K562 (cell line): ENCODE results near the gene UBAC2. TPM values are rescaled to one million over a fixed set of nuclear protein-coding genes. Genes with fewer than 3 reads are reported as not detected.

Experiments
- ATAC-seq: fragments of 200-7000 bp; cut with Tn5 transposase; 3 replicates; pipeline ENCODE4 v1.9.1; 2020; ENCODE audit warnings: moderate library complexity
- BruUV-seq: library from RNA; stranded (reverse); fragments of 400-500 nt; replicated peaks from 2 replicates; lab custom pipeline; 2021; lab: Mats Ljungman, UMichigan
- CTCF ChIA-PET: fragments of 300-600 bp; formaldehyde crosslinking; extraction: SDS; loops from one replicate; lab custom pipeline; 2021; ENCODE audit warnings: low intra/inter-chr PET ratio; lab: Yijun Ruan, JAX
- POLR2A ChIA-PET: fragments of 300-600, 350-650 bp; sonication (Branson Sonifier 250); formaldehyde crosslinking; extraction: SDS; loops from one replicate; lab custom pipeline; 2021; ENCODE audit warnings: antibody characterized with exemption, inconsistent platforms; lab: Yijun Ruan, JAX
- DNase-seq, 4 experiments: peaks; one replicate each; pipeline versions ENCODE4 v3.0.0 to v3.0.0-alpha.2; 2011 to 2018; ENCODE audit warnings: low spot score in 3 of 4, mixed read lengths in 3 of 4; ENCODE audit errors: extremely low read depth in 1 of 4
- FAIRE-seq: peaks from 2 replicates; lab custom pipeline; 2011; peaks lifted over from hg19 to GRCh38; lab: Jason Lieb, UNC
- H2AFZ ChIP-seq: 2 replicates; pipeline ENCODE4 v1.6.0; 2011; ENCODE audit warnings: low read depth, low read length, control low read depth, inconsistent platforms
- H3K27ac ChIP-seq: fragments of 200-600 bp; 3 replicates; pipeline ENCODE4 v1.8.0; 2011; ENCODE audit warnings: low read depth, mild to moderate bottlenecking, control low read depth, inconsistent platforms, low read length, moderate library complexity, mixed read lengths; ENCODE audit errors: extremely low read depth
- H3K27me3 ChIP-seq, 2 experiments: fragments of 300-600 bp in 1 of 2; 2 replicates in 1 of 2; 3 replicates in 1 of 2; pipeline versions ENCODE4 v1.6.0 to v1.8.0; 2011; ENCODE audit warnings: inconsistent platforms in 2 of 2, low read length in 2 of 2, mild to moderate bottlenecking in 1 of 2, mixed read lengths in 1 of 2, moderate library complexity in 1 of 2; ENCODE audit not compliant: control insufficient read depth in 2 of 2, insufficient read depth in 2 of 2
- H3K36me3 ChIP-seq: fragments of 300-600 bp; 3 replicates; pipeline ENCODE4 v1.8.0; 2011; ENCODE audit warnings: mild to moderate bottlenecking, low read length, inconsistent platforms; ENCODE audit not compliant: control insufficient read depth, insufficient read depth
- H3K4me1 ChIP-seq, 2 experiments: fragments of 200-600 bp in 1 of 2; replicated peaks in 1 of 2; 2 replicates in 1 of 2; 3 replicates in 1 of 2; pipeline versions ENCODE4 v1.5.1 to v1.8.0; 2011; ENCODE audit warnings: inconsistent platforms in 2 of 2, low read length in 2 of 2, mild to moderate bottlenecking in 1 of 2, mixed read lengths in 1 of 2, moderate library complexity in 1 of 2; ENCODE audit not compliant: control insufficient read depth in 2 of 2, insufficient read depth in 2 of 2
- H3K4me2 ChIP-seq: 2 replicates; pipeline ENCODE4 v1.6.1; 2011; ENCODE audit warnings: low read length, control low read depth, inconsistent platforms, mixed read lengths; ENCODE audit not compliant: insufficient read depth
- H3K4me3 ChIP-seq: fragments of 200-600 bp; sonication (generic), shearing (Covaris generic); 2 replicates; pipeline ENCODE4 v1.5.1; 2016; ENCODE audit warnings: control low read depth, inconsistent platforms
- H3K79me2 ChIP-seq: fragments of 200-600 bp; 3 replicates; pipeline ENCODE4 v1.8.0; 2011; ENCODE audit warnings: low read length, inconsistent platforms; ENCODE audit not compliant: control insufficient read depth, insufficient read depth
- H3K9ac ChIP-seq, 2 experiments: 2 replicates each; pipeline versions ENCODE4 v1.6.0 to v1.6.1; 2011; ENCODE audit warnings: low read depth in 2 of 2, low read length in 2 of 2, control low read depth in 1 of 2, inconsistent platforms in 1 of 2, mild to moderate bottlenecking in 1 of 2, mixed read lengths in 1 of 2; ENCODE audit not compliant: insufficient read depth in 1 of 2
- H3K9me1 ChIP-seq: one replicate; pipeline ENCODE4 v1.6.0; 2011; ENCODE audit warnings: inconsistent platforms, mild to moderate bottlenecking, low read length, moderate library complexity; ENCODE audit not compliant: control insufficient read depth, insufficient read depth
- H3K9me3 ChIP-seq: replicated peaks from 2 replicates; pipeline ENCODE4 v1.5.1; 2011; ENCODE audit warnings: low read depth, low read length, inconsistent platforms; ENCODE audit not compliant: control insufficient read depth, insufficient read depth
- H4K20me1 ChIP-seq: replicated peaks from 2 replicates; pipeline ENCODE4 v1.6.1; 2011; ENCODE audit warnings: low read length, inconsistent platforms, mixed read lengths; ENCODE audit not compliant: control insufficient read depth, insufficient read depth
- HCFC1 ChIP-seq: IDR thresholded peaks from 2 replicates; pipeline ENCODE4 v1.6.1; 2012; ENCODE audit warnings: low read depth, low read length, improper control_type of control experiment
- MED1 ChIP-seq: sonication (generic); formaldehyde crosslinking; IDR thresholded peaks from 2 replicates; pipeline ENCODE4 v1.8.1; 2023; ENCODE audit warnings: missing genetic modification reagents, borderline replicate concordance
- PHF20 ChIP-seq: fragments of 450-650 bp; IDR thresholded peaks from 2 replicates; pipeline ENCODE4 v1.6.1; 2018; ENCODE audit not compliant: partially characterized antibody
- PYGO2 ChIP-seq: fragments of 450-650 bp; IDR thresholded peaks from 2 replicates; pipeline ENCODE4 v1.6.1; 2016; ENCODE audit warnings: mild to moderate bottlenecking, missing genetic modification characterization, moderate library complexity, missing compliant biosample characterization
- SP1 ChIP-seq: sonication (generic); formaldehyde crosslinking; IDR thresholded peaks from 2 replicates; pipeline ENCODE4 v1.8.1; 2022; ENCODE audit warnings: mild to moderate bottlenecking, missing genetic modification reagents
- TEAD1 ChIP-seq, 2 experiments: fragments of 450-650 bp in 1 of 2; sonication (generic) in 1 of 2; formaldehyde crosslinking; IDR thresholded peaks; 2 replicates each; pipeline versions ENCODE4 v1.4.0 to v1.8.0; 2020 to 2022; ENCODE audit warnings: mild to moderate bottlenecking in 2 of 2, missing genetic modification reagents in 1 of 2
- XRCC5 ChIP-seq: fragments of 200-400 bp; formaldehyde crosslinking; IDR thresholded peaks from 2 replicates; pipeline ENCODE4 v1.6.1; 2017; ENCODE audit warnings: low read depth, mild to moderate bottlenecking, low read length
- ZNF134 ChIP-seq: fragments of 250-450 bp; sonication (Bioruptor Pico); conservative IDR thresholded peaks from 2 replicates; pipeline ENCODE4 v1.4.0; 2020
- ZNF282 ChIP-seq: sonication (generic); formaldehyde crosslinking; IDR thresholded peaks from 2 replicates; pipeline ENCODE4 v1.8.1; 2023; ENCODE audit warnings: missing genetic modification reagents
- WGBS: fragments of 100-300 bp; shearing (Covaris generic); methylation state at CpG from one replicate; pipeline ENCODE4 v1.1.6; 2016; ENCODE audit warnings: low coverage, mixed read lengths; ENCODE audit not compliant: insufficient coverage; ENCODE audit errors: missing lambda C conversion rate; 5-methylcytosine and 5-hydroxymethylcytosine counted together
- in situ Hi-C: fragments of 300-500 bp; cut with MboI; formaldehyde crosslinking; loops from 4 replicates; pipeline ENCODE4 v1.15.0; 2018; ENCODE audit warnings: inconsistent platforms, mixed read lengths
- intact Hi-C: fragments of 100-400 bp; cut with micrococcal nuclease; formaldehyde crosslinking; loops from 2 replicates; pipeline ENCODE4 v1.14.2; 2022
- polyA plus RNA-seq, 8 experiments: library from polyadenylated mRNA; depleted of rRNA in 4 of 8; stranded (reverse) in 5 of 8; unstranded in 3 of 8; fragments of >200 nt; fragmentation: Nextera tagmentation in 2 of 8; fragmentation: Illumina TruSeq in 1 of 8; extraction: Ambion mirVana in 2 of 8; extraction: Trizol in 1 of 8; gene quantifications; 2 replicates each; pipeline versions ENCODE4 v1.2.1 to v1.2.3, GENCODE V29; 2011 to 2014; ENCODE audit warnings: inconsistent platforms in 1 of 8, missing spikeins in 1 of 8
- total RNA-seq, 7 experiments: library from RNA; depleted of rRNA in 6 of 7; stranded (reverse); fragments of >200 nt in 6 of 7; fragmentation: Illumina TruSeq in 2 of 7; extraction: Trizol in 2 of 7; gene quantifications; 2 replicates each; pipeline versions ENCODE4 v1.2.1 to v1.2.3, GENCODE V29; 2011 to 2021; ENCODE audit warnings: low replicate concordance in 1 of 7

The UBAC2 gene
- total and polyA plus RNA-seq, 9 of the 15 experiments (the other 6 are each of a cell fraction or from before 2014, with no cell fraction given): 6.0 to 84.1 (median 32.3) TPM

GRCh38 chr13:99178636-99179035, 22.0 kb upstream of the UBAC2 start:
- Histone ChIP-seq H4K20me1 (no peaks in the 10 kb centered on the region), H3K4me1 (peaks cover 0 to 4% of the 10 kb centered on the region in 2 experiments; a peak in 2 of 5 replicates), H3K9me3 (no peaks in the 10 kb centered on the region), H3K27me3 (no peaks in the 10 kb centered on the region), H3K79me2 (no peaks in the 10 kb centered on the region), H3K9me1 (no peaks in the 10 kb centered on the region), H2AFZ (no peak overlapping the region), H3K9ac (no peak overlapping the region), H3K27ac (no peak overlapping the region), H3K4me2 (no peak overlapping the region), H3K36me3 (no peaks in the 10 kb centered on the region), H3K4me3 (no peak overlapping the region)
- FAIRE-seq (no peak), DNase-seq (no peak), ATAC-seq (no peak)
- in situ Hi-C loops: loop anchor here (5.0 to 10.0 kb wide), 2 partner anchors 89 to 256 kb away; no protein-coding TSS in a partner anchor
- intact Hi-C loops: loop anchor here (10.0 kb wide), 1 partner anchor 206 kb away; no protein-coding TSS in a partner anchor
- ChIA-PET POLR2A (no interaction called here), CTCF (no interaction called here)
- WGBS: 41% methylated on average over 4 of the region's 4 CpGs
- TF ChIP-seq TEAD1 (CRISPR knock-in tag; IDR thresholded peaks at IDR 0.05) (no peak), PHF20 (no peak), ZNF134 (no peak), ZNF282 (CRISPR knock-in tag) (no peak), MED1 (CRISPR knock-in tag) (no peak), SP1 (CRISPR knock-in tag) (no peak), HCFC1 (no peak), PYGO2 (no peak), XRCC5 (no peak)
- no TSS peak for BruUV-seq
